OCI-LY1 (cell line): ENCODE data around the gene ZDHHC6.

Experiments used
- CTCF ChIP-seq: fragments of 200-600 bp; sonication (generic), shearing (Covaris generic); IDR thresholded peaks from 2 replicates; pipeline ENCODE4 v1.5.1; 2017; ENCODE audit warnings: mild to moderate bottlenecking, antibody characterized with exemption, low read length, moderate library complexity, mixed read lengths
- EZH2 ChIP-seq: fragments of 200-600 bp; sonication (generic), shearing (Covaris generic); IDR thresholded peaks from 2 replicates; pipeline ENCODE4 v1.8.0; 2017; ENCODE audit warnings: borderline replicate concordance, mixed run types, mild to moderate bottlenecking, antibody characterized with exemption, low read length, moderate library complexity, mixed read lengths

- no peak for TF ChIP-seq EZH2
- no peak for TF ChIP-seq CTCF
These were observed 46.0 kb upstream of the ZDHHC6 start for GRCh38 chr10:112492736-112493135.
